GM13977 (cell line): ENCODE data around the gene KRTAP17-1.

ENCODE experiments used
- DNase-seq: peaks from one replicate; pipeline ENCODE4 v3.0.0; 2012; ENCODE audit warnings: low spot score
- CTCF ChIP-seq: IDR thresholded peaks from 2 replicates; pipeline ENCODE4 v1.5.1; 2012; ENCODE audit warnings: mild to moderate bottlenecking, control low read depth; ENCODE audit not compliant: insufficient read depth; ENCODE audit errors: extremely low read depth, missing control alignments
- in situ Hi-C: fragments of 300-500 bp; cut with MboI; formaldehyde crosslinking; loops from one replicate; pipeline ENCODE4 v1.12.0; 2022; ENCODE audit warnings: low sequenced_read_pairs, low pct_unique_long_range_greater_than_20kb, mixed read lengths, inconsistent platforms; ENCODE audit not compliant: unreplicated experiment

KRTAP17-1 gene

DNA sequence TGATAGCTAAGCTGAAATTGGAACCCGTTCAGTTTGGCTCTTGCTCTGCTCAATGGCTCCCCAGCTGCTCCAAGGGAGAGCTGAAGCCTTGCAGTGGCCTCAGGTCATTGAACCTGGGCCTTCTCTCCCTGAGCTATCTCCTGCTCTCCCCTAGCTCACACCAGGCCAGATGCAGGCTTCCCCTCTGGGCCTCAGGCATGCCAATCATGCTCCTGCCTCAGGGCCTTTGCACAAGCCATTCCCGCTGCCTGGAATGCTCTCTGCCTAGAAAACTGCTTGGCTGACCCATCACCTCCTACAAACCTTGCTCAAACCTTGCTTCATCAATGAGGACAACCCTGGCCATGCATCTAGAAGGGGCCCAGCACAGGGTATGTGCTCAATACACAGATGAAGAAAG is 16.7 kb upstream of the KRTAP17-1 start:
- no peak for DNase-seq
- in situ Hi-C loops, result no loop called here
- no peak for TF ChIP-seq CTCF

DNA sequence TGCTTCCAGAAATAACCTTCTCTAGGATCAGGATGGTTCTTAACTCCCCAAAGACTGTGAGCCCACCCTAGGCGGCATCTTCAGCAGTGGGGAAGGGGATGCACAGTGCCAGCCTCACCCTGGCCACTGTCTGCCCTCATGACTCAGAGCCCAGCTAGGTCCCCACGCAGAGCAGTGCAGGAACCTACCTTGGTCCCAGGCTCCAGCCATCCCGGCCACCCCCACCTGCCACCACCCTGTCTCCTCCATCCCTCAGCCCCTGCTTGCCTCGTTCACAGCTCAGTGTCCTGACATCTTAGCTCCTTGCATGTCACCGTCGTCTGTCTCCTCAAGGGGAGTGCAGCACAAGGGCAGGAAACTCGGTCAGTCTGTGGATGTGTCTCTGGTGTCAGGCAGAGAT is 16.1 kb upstream of the KRTAP17-1 start:
- in situ Hi-C loops, result no loop called here
- no peak for DNase-seq
- no peak for TF ChIP-seq CTCF

DNA sequence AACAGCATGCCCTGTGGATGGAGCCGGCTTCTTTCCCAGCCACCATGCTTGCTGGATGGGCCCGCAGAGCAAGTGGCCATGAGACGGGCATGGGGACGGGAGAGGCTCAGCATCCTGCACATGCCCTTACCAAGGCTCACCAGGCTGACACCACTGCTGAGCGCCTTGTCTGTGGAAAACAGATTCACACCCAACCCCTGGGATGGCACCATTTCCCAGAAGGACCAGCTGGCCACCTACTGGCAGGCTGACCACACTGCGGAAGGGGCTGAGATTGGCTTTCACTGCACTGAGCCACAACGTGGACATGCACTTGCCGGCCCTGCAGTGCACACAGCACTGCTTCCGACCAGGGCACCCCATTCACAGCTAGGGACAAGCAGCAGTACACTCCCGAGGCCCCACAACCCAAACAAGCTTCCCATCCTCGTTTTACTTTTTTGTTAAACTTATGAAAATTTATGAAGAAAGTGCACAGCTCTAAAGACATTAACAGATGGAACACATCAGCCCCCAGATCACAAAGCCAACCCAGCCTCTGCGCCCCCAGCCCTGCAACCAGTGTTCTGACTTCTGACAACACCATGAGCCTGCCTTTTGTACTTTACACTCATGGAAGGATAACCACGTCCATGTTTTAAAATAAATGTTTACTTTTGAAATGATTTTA is 13.9 kb upstream of the KRTAP17-1 start:
- peak; percentile 64 for TF ChIP-seq CTCF
- in situ Hi-C loops, result no loop called here
- DNase-seq, result no peak

DNA sequence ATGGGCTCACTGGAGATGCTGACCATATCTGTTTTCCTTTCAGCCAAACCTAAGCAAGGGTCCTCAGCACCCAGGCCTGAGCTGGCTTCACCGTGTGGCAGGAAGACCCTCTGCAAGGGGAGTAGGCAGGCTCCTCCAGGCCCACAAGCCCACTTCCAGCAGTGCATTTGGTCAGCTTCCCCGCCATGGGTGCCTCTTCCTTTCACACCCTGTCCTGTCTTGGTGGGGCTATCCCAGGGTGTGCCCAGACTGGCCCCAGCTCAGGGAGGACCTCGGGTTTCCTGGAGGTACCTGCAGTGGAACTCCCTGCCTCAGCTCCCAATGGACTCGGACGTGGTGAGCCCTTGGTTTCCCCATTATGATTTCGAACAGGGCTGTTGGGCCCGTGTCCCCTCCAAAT is 12.7 kb upstream of the KRTAP17-1 start:
- no peak for DNase-seq
- TF ChIP-seq CTCF, result no peak
- in situ Hi-C loops, result no loop called here

DNA sequence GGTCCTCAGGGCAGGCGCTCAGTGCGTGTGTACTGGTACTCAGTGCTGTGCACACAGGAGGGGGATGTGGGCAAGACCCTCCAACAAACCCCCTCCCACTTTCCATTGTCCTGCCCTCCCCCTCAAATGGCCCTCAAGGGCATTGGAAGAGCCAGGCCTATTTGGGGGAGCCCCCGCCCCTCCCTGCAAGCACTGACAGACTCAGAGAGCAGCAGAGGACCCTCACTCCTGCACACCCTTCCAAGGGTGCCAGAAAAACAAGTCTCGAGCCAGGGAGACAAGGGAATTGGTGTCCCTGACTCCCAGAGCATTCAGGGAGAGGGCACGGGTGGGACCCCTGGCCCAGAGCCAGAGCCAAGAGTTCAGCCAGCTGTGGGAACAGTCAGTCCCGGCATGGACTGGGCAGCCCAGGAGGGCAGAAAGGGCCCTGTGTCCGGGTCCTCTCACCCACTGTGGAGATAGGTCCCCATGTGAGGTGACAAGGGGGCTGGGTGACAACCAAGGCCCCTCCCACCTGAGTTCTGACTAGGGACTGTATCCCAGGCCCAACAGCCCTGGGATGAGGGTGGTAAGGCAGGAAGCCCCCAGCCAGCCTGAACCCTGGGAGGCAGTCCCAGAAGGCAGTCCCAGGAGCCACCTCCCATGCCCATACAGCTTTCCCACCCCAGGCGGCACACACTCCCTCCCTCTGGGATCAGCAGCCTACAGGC is 12.1 kb upstream of the KRTAP17-1 start:
- no peak for TF ChIP-seq CTCF
- no peak for DNase-seq

GRCh38 chr17:41326173-41327145 is 10.9 kb upstream of the KRTAP17-1 start:
- no peak for DNase-seq
- TF ChIP-seq CTCF, result no peak
- in situ Hi-C loops, result no loop called here

More for the DNA sequence above, 12.1 kb upstream of the KRTAP17-1 start:
- in situ Hi-C loops, result no loop called here
